HepG2 (cell line): ENCODE data around the gene MRFAP1. TPM values are rescaled to one million over a fixed set of nuclear protein-coding genes. Genes with fewer than 3 reads are reported as not detected.

ENCODE experiments used
- AKAP8 ChIP-seq: sonication (generic); formaldehyde crosslinking; IDR thresholded peaks from 2 replicates; pipeline ENCODE4 v1.5.1; 2020; ENCODE audit warnings: mild to moderate bottlenecking, missing genetic modification reagents
- BCL6 ChIP-seq: IDR thresholded peaks from 2 replicates; pipeline ENCODE4 v1.6.1; 2016; ENCODE audit warnings: missing genetic modification reagents, missing compliant biosample characterization
- CHD2 ChIP-seq: IDR thresholded peaks from 2 replicates; pipeline ENCODE4 v1.6.1; 2011; ENCODE audit warnings: low read depth, low read length, improper control_type of control experiment
- FOXK1 ChIP-seq: sonication (generic); formaldehyde crosslinking; IDR thresholded peaks from 2 replicates; pipeline ENCODE4 v1.4.0; 2020; ENCODE audit warnings: low read depth, missing genetic modification reagents, borderline replicate concordance
- FOXO1 ChIP-seq: sonication (generic); formaldehyde crosslinking; IDR thresholded peaks from 2 replicates; pipeline ENCODE4 v1.4.0; 2020; ENCODE audit warnings: missing genetic modification reagents
- GLI4 ChIP-seq: sonication (generic); formaldehyde crosslinking; IDR thresholded peaks from 2 replicates; pipeline ENCODE4 v1.5.1; 2020; ENCODE audit warnings: missing genetic modification reagents, mild to moderate bottlenecking, moderate library complexity, borderline replicate concordance
- GPN1 ChIP-seq: sonication (generic); formaldehyde crosslinking; IDR thresholded peaks from 2 replicates; pipeline ENCODE4 v1.5.1; 2020; ENCODE audit warnings: missing genetic modification reagents, borderline replicate concordance
- IRF1 ChIP-seq: sonication (generic); formaldehyde crosslinking; IDR thresholded peaks from 2 replicates; pipeline ENCODE4 v1.4.0; 2020; ENCODE audit warnings: low read depth, mild to moderate bottlenecking, missing genetic modification reagents
- KAT8 ChIP-seq: IDR thresholded peaks from 2 replicates; pipeline ENCODE4 v1.6.1; 2016; ENCODE audit warnings: missing genetic modification reagents, missing compliant biosample characterization
- MEIS2 ChIP-seq: sonication (generic); formaldehyde crosslinking; IDR thresholded peaks from 2 replicates; pipeline ENCODE4 v1.9.0; 2021; ENCODE audit warnings: mild to moderate bottlenecking, missing genetic modification reagents
- MXI1 ChIP-seq: IDR thresholded peaks from 3 replicates; pipeline ENCODE4 v1.6.1; 2012; ENCODE audit warnings: low read depth, low read length, inconsistent platforms, borderline replicate concordance
- NAIF1 ChIP-seq: sonication (generic); formaldehyde crosslinking; IDR thresholded peaks from 2 replicates; pipeline ENCODE4 v1.5.0; 2020; ENCODE audit warnings: mild to moderate bottlenecking, missing genetic modification reagents, borderline replicate concordance
- PCBP1 ChIP-seq: fragments of 200-400 bp; formaldehyde crosslinking; IDR thresholded peaks from 2 replicates; pipeline ENCODE4 v1.6.1; 2017; ENCODE audit warnings: mild to moderate bottlenecking, low read depth, low read length, borderline replicate concordance
- PREB ChIP-seq: sonication (generic); formaldehyde crosslinking; IDR thresholded peaks from 2 replicates; pipeline ENCODE4 v1.4.0; 2020; ENCODE audit warnings: missing genetic modification reagents
- RFX5 ChIP-seq: IDR thresholded peaks from 2 replicates; pipeline ENCODE4 v1.6.1; 2011; ENCODE audit warnings: low read depth, low read length, improper control_type of control experiment
- TFDP2 ChIP-seq: sonication (generic); formaldehyde crosslinking; IDR thresholded peaks from 2 replicates; pipeline ENCODE4 v1.4.0; 2020; ENCODE audit warnings: missing genetic modification reagents
- TP53 ChIP-seq: sonication (generic); formaldehyde crosslinking; conservative IDR thresholded peaks from 2 replicates; pipeline ENCODE4 v1.4.0; 2020; ENCODE audit warnings: missing genetic modification reagents
- ZNF382 ChIP-seq: sonication (generic); formaldehyde crosslinking; IDR thresholded peaks from 2 replicates; pipeline ENCODE4 v1.5.0; 2020; ENCODE audit warnings: missing genetic modification reagents, mild to moderate bottlenecking, borderline replicate concordance
- polyA plus RNA-seq, 8 experiments: library from polyadenylated mRNA; depleted of rRNA in 3 of 8; stranded (reverse) in 7 of 8; unstranded in 1 of 8; fragments of >200 nt; fragmentation: Illumina TruSeq in 4 of 8; extraction: Trizol in 4 of 8; gene quantifications; 2 replicates each; pipeline versions ENCODE4 v1.2.1 to v1.2.3, GENCODE V29; 2011 to 2016; ENCODE audit warnings: low read depth in 4 of 8, missing spikeins in 1 of 8, mixed read lengths in 1 of 8; ENCODE audit not compliant: insufficient read depth in 1 of 8
- total RNA-seq, 5 experiments: library from RNA; depleted of rRNA; stranded (reverse); fragments of >200 nt; fragmentation: Illumina TruSeq; extraction: Trizol; gene quantifications; 2 replicates each; pipeline ENCODE4 v1.2.3, GENCODE V29; 2016; ENCODE audit warnings: low read depth in 1 of 5
- TF ChIP-seq, protein P1 (sequence below): sonication (generic); formaldehyde crosslinking; IDR thresholded peaks from 2 replicates; pipeline ENCODE4 v1.4.0; 2020; ENCODE audit warnings: missing genetic modification reagents
- TF ChIP-seq, protein P2 (sequence below): sonication (generic); formaldehyde crosslinking; IDR thresholded peaks from 2 replicates; pipeline ENCODE4 v1.5.1; 2020; ENCODE audit warnings: missing genetic modification reagents, mild to moderate bottlenecking, borderline replicate concordance

The MRFAP1 gene
- total and polyA plus RNA-seq, 2 of the 13 experiments (the other 11 are each of a cell fraction or from before 2014, with no cell fraction given), result 112 to 158 TPM

GRCh38 chr4:6640292-6641163 lies at the start of gene MRFAP1 (continued):
- TF ChIP-seq FOXK1 (CRISPR knock-in tag) (peak; percentile 87; the same call in 1 of the 2 replicates), IRF1 (CRISPR knock-in tag) (0 out of 2 replicates have a peak, but pooled peaks have one; percentile 57), KAT8 (CRISPR knock-in tag) (peak; percentile 97), GPN1 (CRISPR knock-in tag) (no peak), AKAP8 (CRISPR knock-in tag) (no peak), TFDP2 (peak; percentile 79; the same call in 1 of the 2 replicates), GLI4 (CRISPR knock-in tag) (0 out of 2 replicates have a peak, but pooled peaks have one; percentile 68), PREB (no peak), NAIF1 (CRISPR knock-in tag) (peak; percentile 32; the same call in 1 of the 2 replicates), CHD2 (no peak), RFX5 (0 out of 2 replicates have a peak, but pooled peaks have one; percentile 3), PCBP1 (no peak), FOXO1 (CRISPR knock-in tag) (no peak), BCL6 (peak; percentile 16; the same call in 1 of the 2 replicates), MXI1 (peak; percentile 67; the same call in 1 of the 3 replicates), TP53 (CRISPR knock-in tag) (no peak), ZNF382 (CRISPR knock-in tag) (no peak), MEIS2 (CRISPR knock-in tag) (0 out of 2 replicates have a peak, but pooled peaks have one; percentile 56)
- TF ChIP-seq, protein P1, sequence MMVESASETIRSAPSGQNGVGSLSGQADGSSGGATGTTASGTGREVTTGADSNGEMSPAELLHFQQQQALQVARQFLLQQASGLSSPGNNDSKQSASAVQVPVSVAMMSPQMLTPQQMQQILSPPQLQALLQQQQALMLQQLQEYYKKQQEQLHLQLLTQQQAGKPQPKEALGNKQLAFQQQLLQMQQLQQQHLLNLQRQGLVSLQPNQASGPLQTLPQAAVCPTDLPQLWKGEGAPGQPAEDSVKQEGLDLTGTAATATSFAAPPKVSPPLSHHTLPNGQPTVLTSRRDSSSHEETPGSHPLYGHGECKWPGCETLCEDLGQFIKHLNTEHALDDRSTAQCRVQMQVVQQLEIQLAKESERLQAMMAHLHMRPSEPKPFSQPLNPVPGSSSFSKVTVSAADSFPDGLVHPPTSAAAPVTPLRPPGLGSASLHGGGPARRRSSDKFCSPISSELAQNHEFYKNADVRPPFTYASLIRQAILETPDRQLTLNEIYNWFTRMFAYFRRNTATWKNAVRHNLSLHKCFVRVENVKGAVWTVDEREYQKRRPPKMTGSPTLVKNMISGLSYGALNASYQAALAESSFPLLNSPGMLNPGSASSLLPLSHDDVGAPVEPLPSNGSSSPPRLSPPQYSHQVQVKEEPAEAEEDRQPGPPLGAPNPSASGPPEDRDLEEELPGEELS (CRISPR knock-in tag), result peak; percentile 44; the same call in 1 of the 2 replicates
- TF ChIP-seq, protein P2, sequence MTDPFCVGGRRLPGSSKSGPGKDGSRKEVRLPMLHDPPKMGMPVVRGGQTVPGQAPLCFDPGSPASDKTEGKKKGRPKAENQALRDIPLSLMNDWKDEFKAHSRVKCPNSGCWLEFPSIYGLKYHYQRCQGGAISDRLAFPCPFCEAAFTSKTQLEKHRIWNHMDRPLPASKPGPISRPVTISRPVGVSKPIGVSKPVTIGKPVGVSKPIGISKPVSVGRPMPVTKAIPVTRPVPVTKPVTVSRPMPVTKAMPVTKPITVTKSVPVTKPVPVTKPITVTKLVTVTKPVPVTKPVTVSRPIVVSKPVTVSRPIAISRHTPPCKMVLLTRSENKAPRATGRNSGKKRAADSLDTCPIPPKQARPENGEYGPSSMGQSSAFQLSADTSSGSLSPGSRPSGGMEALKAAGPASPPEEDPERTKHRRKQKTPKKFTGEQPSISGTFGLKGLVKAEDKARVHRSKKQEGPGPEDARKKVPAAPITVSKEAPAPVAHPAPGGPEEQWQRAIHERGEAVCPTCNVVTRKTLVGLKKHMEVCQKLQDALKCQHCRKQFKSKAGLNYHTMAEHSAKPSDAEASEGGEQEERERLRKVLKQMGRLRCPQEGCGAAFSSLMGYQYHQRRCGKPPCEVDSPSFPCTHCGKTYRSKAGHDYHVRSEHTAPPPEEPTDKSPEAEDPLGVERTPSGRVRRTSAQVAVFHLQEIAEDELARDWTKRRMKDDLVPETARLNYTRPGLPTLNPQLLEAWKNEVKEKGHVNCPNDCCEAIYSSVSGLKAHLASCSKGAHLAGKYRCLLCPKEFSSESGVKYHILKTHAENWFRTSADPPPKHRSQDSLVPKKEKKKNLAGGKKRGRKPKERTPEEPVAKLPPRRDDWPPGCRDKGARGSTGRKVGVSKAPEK (CRISPR knock-in tag), result no peak
